Anterior cingulate cortex (tissue), 58 donors: ENCODE data around the gene VRK3.
A peak's percentile ranks its signal among the peaks of the same experiment; 100 is the strongest.
"Not testable (repeated sequence)": the region's sequence is repeated elsewhere in the genome, so short reads cannot be mapped to it uniquely, and the experiment has no call there.

Experiments
- DNase-seq, 58 donors: peaks; one replicate each; lab custom pipeline; 2025; lab: John Stamatoyannopoulos, UW

VRK3 gene

DNA sequence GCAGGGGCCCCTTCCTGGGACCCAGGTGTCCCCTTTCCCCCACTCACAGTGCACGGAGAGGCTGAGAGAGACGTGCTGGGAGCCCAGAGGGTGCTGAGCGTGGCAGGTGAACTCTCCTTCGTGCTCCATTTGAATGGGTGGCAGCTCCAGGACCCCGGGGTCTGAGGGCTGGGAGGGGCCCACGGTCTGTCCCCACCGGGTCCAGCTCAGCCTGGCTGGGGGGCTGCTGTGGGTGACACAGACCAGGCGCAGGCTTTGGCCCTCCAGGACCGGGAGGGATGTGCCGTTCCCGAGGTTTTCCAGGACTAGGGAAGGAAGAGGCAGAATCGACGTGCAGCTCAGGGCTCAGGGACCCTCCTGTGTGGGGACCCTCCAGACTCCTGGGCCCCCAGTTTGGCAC is 66.6 kb downstream of the VRK3 start:
- not testable (repeated sequence) for DNase-seq

DNA sequence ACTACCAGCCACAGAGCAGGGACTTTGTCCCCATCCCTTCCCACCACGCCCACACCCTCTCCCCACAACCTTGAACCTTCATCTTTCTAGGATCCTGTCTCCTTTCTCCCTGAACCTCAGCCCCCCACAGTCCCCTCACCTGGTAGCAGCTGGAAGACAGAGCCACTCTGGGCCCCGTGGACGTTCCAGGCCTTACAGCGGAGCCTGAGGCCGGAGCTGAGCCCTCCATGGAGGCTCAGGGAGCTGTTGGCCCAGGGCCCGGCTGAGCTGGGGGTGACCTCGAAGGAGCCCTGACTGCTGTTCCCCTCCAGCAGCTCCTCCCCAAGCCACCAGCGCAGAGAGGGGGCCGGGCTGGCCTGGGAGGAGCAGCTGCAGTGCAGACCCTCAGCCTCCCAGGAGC is 67.0 kb downstream of the VRK3 start:
- not testable (repeated sequence) for DNase-seq

GRCh38 chr19:49957262-49957915 is 67.8 kb downstream of the VRK3 start:
- no peak for DNase-seq

GRCh38 chr19:49956115-49956495 is 69.1 kb downstream of the VRK3 start:
- no peak for DNase-seq

DNA sequence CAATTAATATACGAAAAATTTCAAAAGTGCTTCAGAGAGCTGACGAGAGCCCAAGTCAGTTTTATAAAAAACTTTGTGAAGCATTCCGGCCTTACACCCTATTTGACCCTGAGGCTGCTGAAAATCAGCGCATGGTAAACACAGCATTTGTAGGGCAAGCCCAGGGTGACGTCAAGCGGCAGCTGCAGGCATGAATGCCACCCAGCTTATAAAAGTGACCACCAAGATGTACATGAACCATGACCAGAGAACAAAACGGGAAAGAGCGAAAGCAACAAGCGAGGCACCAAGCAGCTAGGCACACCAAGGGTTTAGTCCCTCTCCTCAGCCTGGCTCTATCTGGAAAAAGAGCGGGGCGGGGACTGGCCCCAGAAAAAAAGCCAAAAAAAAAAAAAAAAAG is 70.2 kb downstream of the VRK3 start:
- DNase-seq = no peak

DNA sequence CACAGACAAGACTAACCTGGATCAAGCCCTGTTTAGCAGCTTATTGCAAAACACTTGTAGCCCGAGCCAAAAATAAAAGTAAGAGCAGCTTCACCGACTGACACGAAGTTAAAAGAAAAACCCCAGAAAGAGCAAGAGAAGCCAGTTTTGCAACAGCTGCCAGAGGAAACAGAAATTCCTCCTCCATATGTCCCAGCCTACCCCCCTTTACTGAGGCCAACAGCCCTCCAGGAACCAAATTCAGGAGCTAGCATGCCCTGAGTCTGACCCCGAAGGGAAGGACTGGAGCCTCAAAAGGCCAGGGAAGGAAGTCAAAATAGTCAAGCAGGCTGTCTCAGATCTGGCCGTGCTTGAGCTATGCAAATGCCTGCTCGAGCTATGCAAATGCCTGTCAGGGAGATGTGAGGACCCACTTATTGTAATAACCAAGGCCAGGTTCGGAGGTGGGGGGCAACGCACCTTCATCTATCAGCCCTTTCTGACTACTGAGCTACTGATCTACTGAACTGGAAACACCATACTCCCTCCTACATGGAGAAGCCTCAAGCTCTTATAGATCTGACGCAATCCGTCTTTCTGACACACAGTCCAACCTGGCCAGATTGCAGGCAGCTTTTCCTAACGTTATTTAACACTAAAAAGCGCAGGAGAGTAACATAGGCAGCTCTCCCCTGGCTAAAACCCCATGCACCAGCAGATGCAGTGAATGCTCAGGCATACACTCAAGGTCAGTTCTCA is 70.9 kb downstream of the VRK3 start:
- DNase-seq = no peak

DNA sequence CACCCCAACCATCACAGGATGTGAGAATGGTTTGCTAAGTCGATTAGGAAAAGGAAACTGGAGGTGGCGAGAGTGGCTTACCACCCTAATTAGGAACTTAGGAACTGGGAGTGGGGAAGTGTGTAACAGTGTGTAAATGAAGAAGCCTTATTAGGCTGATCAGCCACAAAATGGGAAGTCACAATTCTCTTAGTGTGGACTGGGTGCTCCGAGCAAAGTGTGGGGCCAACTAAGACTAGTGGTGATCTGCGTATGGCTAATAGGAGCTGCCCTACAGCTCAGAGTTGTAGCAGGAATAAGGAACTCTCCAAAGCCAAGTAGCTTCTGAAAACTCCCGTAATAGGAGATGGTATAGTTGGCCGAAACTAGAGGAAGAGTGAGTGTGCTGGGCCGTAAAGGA is 71.8 kb downstream of the VRK3 start:
- no peak for DNase-seq

- DNase-seq = no peak
These were observed 72.3 kb downstream of the VRK3 start for GRCh38 chr19:49952906-49953305.

DNA sequence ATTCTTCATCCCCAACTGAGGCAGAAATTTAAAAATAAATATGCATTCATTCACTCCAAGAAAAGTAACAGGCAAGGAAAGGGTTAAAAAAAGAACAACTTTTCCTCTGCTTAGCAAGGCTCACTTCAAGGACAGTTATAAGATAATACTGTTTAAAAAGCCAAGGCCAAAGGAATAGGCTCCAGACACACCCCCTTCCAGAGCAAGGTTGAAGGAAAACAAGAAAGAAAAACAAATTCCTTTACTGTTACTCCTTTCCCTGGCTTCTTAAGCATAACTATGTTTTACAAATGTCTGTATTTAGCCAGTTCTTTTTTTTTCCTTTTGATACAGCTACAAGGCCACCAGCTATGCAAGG is 72.7 kb downstream of the VRK3 start:
- no peak for DNase-seq

- DNase-seq = no peak
These were observed 73.2 kb downstream of the VRK3 start for GRCh38 chr19:49951806-49952478.

GRCh38 chr19:49950956-49951526 is 74.1 kb downstream of the VRK3 start:
- no peak for DNase-seq

GRCh38 chr19:49950590-49950948 is 74.6 kb downstream of the VRK3 start:
- no peak for DNase-seq

GRCh38 chr19:49949742-49950589 is 75.2 kb downstream of the VRK3 start:
- DNase-seq = no peak

DNA sequence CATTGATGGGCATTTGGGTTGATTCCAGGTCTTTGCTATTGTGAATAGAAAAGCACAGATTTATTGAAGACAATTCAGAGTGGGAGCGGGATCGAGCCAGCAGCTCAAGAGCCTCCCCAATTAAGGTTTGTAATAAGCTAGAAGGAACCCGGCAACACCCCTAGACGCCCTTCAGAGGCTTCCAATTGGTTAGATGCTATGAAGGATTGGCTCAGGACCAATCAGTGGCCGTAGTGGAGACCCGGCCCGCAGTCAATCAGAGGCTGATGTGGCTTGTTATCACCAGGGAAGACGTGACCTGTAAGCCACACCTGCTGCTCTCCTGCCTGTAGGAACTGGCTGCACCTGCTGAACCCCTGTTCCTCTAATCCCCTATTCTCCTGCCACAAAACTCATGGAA is 78.8 kb downstream of the VRK3 start:
- no peak for DNase-seq

DNA sequence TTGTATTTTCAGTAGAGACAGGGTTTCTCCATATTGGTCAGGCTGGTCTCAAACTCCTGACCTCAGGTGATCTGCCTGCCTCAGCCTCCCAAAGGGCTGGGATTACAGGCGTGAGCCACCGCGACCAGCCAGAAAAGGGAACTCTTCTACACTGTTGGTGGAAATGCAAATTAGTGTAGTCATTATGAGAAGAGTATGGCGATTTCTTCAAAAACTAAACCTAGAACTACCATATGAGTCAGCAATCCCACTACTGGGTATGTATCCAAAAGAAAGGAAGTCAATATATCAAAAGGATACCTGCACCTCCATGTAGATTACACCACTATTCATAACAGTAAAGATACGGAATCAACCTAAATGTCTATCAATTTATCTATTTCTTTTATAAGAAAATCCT is 80.6 kb downstream of the VRK3 start:
- not testable (repeated sequence) for DNase-seq

GRCh38 chr19:49940482-49940791 is 84.7 kb downstream of the VRK3 start:
- no peak for DNase-seq

DNA sequence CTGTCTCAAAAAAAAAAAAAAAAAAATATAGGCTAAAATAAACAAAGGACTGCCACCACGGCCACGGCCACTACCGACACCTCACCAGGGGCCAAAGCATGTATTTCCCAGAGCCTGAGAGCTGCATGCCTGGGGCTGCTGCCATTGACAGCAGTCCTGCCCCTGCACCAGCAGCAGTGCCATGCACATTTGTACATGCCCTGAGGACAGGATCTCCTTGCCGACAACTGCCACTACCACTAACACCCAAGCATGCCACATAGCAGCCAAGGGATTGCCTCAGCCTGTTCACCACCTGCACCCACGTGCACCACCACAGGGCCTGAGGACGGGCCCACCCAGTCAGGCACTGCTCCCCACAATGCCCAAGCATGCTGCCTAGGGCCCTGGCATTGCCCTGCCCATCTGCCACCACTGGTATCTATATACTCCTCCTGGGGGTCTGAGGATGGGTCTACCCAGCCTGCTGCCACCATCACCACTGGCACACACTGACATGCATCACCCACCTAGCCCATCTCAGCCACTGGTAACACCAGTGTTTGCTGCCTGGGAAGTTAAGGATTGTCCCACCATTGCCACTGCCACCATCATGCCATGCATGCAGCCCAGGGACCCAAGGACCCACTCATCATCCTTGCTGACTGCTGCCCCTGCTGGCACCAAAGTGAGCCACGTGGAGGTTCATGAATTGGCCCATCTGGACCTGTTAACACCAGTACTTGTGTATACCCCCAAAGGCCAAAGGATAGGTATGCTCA is 85.3 kb downstream of the VRK3 start:
- no peak for DNase-seq

DNA sequence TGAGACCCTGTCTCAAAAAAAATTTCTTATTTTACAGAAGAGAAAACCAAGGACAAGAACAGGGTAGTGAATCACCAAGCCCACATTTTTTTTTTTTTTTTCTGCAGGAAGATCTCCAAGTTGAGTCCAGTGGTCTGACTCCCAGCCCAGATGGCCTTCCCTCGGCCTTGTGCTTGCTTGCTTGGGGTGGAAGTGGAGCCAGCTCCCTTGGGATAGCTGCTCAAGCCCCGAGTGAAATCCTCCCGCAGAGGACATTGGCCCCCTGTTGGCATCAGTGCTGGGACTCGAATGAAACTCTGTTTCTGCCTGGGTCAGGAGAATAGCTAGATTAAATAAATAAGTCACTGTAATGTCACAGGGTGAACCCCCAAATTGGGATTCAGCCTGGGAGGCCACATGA is 86.5 kb downstream of the VRK3 start:
- DNase-seq = no peak

- DNase-seq = peak in 53 of 58 donors; percentile 3 to 84 (median 43)
These were observed 87.3 kb downstream of the VRK3 start for GRCh38 chr19:49937750-49938381.

GRCh38 chr19:49936549-49936948 is 88.6 kb downstream of the VRK3 start:
- no peak for DNase-seq
